ENCODE measurements around the gene STK38L.

GRCh38 chr12:27279826-27280225 is 35.7 kb downstream of the STK38L start:
- TF ChIP-seq CTCF (IDR thresholded peaks at IDR 0.05 in 8 of 11, conservative IDR thresholded peaks at IDR 0.05 in 3 of 11): no peak
- TF ChIP-seq POLR2AphosphoS5 (IDR thresholded peaks at IDR 0.05): no peak
- TF ChIP-seq POLR2A (IDR thresholded peaks at IDR 0.05): no peak

Data from spleen (tissue), 7 donors.